Measurements from ENCODE around the gene SEC24A. TPM values are rescaled to one million over a fixed set of nuclear protein-coding genes. Genes with fewer than 3 reads are reported as not detected.

Gene SEC24A
- total RNA-seq, 1 donor from 2014 or later = 22.0 TPM

DNA sequence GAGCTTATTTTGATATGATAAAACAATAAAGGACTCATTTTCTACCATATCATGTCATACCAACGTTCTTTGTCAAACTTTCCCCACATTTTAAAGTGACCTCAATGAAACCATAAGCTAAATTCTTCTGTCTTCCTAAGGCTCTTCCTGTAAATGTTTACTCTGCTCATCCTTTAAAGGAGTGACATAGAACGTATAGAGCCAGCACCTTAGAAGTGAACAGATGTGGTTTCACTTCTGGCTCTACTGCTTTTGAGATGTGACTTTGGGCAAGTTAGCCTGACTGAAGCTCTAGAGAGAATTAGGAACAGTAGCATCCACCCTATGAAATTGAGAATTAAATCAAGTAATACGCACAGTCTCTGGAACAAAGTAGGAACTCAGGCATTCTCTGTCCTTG, 40.0 kb upstream of the SEC24A start:
- Histone ChIP-seq H3K27ac (no peak overlapping the region), H3K9me3 (no peaks in the 10 kb centered on the region), H3K4me3 (no peak overlapping the region), H3K36me3 (peaks cover 100% of the 10 kb centered on the region), H3K27me3 (ENCODE audit: low read depth) (no peaks in the 10 kb centered on the region), H3K4me1 (no peaks in the 10 kb centered on the region)
- DNase-seq (no peak), ATAC-seq (no peak)
- TF ChIP-seq, protein P1, sequence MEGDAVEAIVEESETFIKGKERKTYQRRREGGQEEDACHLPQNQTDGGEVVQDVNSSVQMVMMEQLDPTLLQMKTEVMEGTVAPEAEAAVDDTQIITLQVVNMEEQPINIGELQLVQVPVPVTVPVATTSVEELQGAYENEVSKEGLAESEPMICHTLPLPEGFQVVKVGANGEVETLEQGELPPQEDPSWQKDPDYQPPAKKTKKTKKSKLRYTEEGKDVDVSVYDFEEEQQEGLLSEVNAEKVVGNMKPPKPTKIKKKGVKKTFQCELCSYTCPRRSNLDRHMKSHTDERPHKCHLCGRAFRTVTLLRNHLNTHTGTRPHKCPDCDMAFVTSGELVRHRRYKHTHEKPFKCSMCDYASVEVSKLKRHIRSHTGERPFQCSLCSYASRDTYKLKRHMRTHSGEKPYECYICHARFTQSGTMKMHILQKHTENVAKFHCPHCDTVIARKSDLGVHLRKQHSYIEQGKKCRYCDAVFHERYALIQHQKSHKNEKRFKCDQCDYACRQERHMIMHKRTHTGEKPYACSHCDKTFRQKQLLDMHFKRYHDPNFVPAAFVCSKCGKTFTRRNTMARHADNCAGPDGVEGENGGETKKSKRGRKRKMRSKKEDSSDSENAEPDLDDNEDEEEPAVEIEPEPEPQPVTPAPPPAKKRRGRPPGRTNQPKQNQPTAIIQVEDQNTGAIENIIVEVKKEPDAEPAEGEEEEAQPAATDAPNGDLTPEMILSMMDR (IDR thresholded peaks at IDR 0.05) = no peak
- intact Hi-C loops (cut with DNase I) = no loop called here

- no peaks in the 10 kb centered on the region for H3K27me3 ChIP-seq (ENCODE audit: low read depth)
- H3K9me3 ChIP-seq = no peaks in the 10 kb centered on the region
- DNase-seq (no peak), ATAC-seq (no peak)
- no peaks in the 10 kb centered on the region for H3K4me1 ChIP-seq
- no peak overlapping the region for H3K4me3 ChIP-seq
- no peak overlapping the region for H3K27ac ChIP-seq
- intact Hi-C loops (cut with DNase I) = no loop called here
- H3K36me3 ChIP-seq = peaks cover 100% of the 10 kb centered on the region
- TF ChIP-seq, protein P1 (IDR thresholded peaks at IDR 0.05) = no peak
These were observed 39.2 kb upstream of the SEC24A start for GRCh38 chr5:134609232-134609851.

GRCh38 chr5:134610725-134611124, 37.9 kb upstream of the SEC24A start:
- H3K4me3 ChIP-seq = no peak overlapping the region
- intact Hi-C loops (cut with DNase I) = no loop called here
- H3K27ac ChIP-seq = no peak overlapping the region
- no peaks in the 10 kb centered on the region for H3K27me3 ChIP-seq (ENCODE audit: low read depth)
- H3K9me3 ChIP-seq = no peaks in the 10 kb centered on the region
- DNase-seq (no peak), ATAC-seq (no peak)
- no peaks in the 10 kb centered on the region for H3K4me1 ChIP-seq
- H3K36me3 ChIP-seq = peaks cover 100% of the 10 kb centered on the region
- TF ChIP-seq, protein P1 (IDR thresholded peaks at IDR 0.05) = no peak

- Histone ChIP-seq H3K27ac (no peak overlapping the region), H3K36me3 (peaks cover 100% of the 10 kb centered on the region), H3K4me1 (no peaks in the 10 kb centered on the region), H3K9me3 (no peaks in the 10 kb centered on the region), H3K4me3 (no peak overlapping the region), H3K27me3 (ENCODE audit: low read depth) (no peaks in the 10 kb centered on the region)
- intact Hi-C loops (cut with DNase I) = no loop called here
- DNase-seq (no peak), ATAC-seq (peak in 1 of 2 donors; percentile 57)
- TF ChIP-seq, protein P1 (IDR thresholded peaks at IDR 0.05) = no peak
These were observed 37.1 kb upstream of the SEC24A start for GRCh38 chr5:134611515-134611914.

- ATAC-seq (no peak), DNase-seq (no peak)
- TF ChIP-seq, protein P1 (IDR thresholded peaks at IDR 0.05) = no peak
- H3K36me3 ChIP-seq = peaks cover 100% of the 10 kb centered on the region
- intact Hi-C loops (cut with DNase I) = no loop called here
- H3K4me1 ChIP-seq = no peaks in the 10 kb centered on the region
- H3K9me3 ChIP-seq = no peaks in the 10 kb centered on the region
- H3K27ac ChIP-seq = no peak overlapping the region
- no peak overlapping the region for H3K4me3 ChIP-seq
- no peaks in the 10 kb centered on the region for H3K27me3 ChIP-seq (ENCODE audit: low read depth)
These were observed 34.0 kb upstream of the SEC24A start for GRCh38 chr5:134614450-134615085.
